ENCODE data around the gene DTNBP1. TPM values are rescaled to one million over a fixed set of nuclear protein-coding genes. Genes with fewer than 3 reads are reported as not detected.
A peak's percentile ranks its signal among the peaks of the same experiment; 100 is the strongest.

DTNBP1 gene
- total and polyA plus RNA-seq, 4 donors = 26.2 to 37.1 (median 27.6) TPM

- no peaks in the 10 kb centered on the region for H3K27me3 ChIP-seq (ENCODE audit: control insufficient read depth in 1 of 2, insufficient read depth in 2 of 2, low read length in 1 of 2)
- H3K36me3 ChIP-seq (ENCODE audit: control insufficient read depth in 1 of 2, insufficient read depth in 2 of 2, low read length in 1 of 2) = no peaks in the 10 kb centered on the region
- no peaks in the 10 kb centered on the region for H3K4me1 ChIP-seq (ENCODE audit: control insufficient read depth in 1 of 2, insufficient read depth in 2 of 2, low read length in 2 of 2)
- H3K27ac ChIP-seq (ENCODE audit: low read depth in 1 of 2, low read length in 2 of 2) = no peak overlapping the region
- no peaks in the 10 kb centered on the region for H3K9me3 ChIP-seq (ENCODE audit: control insufficient read depth, low read length)
- intact Hi-C loops (cut with DNase I) = loop anchor here (10.0 kb wide), 2 partner anchors 113 to 123 kb away; no protein-coding TSS in a partner anchor
- DNase-seq (peak; percentile 76 to 78), ATAC-seq (ENCODE audit: low FRiP score) (no peak)
- WGBS, 2 donors = 29 to 33% methylated on average over 19 of the region's 19 CpGs
- no peak overlapping the region for H3K4me3 ChIP-seq (ENCODE audit: low read length in 2 of 2)
Observed at GRCh38 chr6:15501826-15502445, 160.9 kb downstream of the DTNBP1 start.

GRCh38 chr6:15500901-15501825 lies 161.7 kb downstream of the DTNBP1 start:
- peak in 1 of 2 donors; percentile 57 for DNase-seq
- no peak overlapping the region for H3K4me3 ChIP-seq (ENCODE audit: low read length in 2 of 2)
- no peak overlapping the region for H3K27ac ChIP-seq (ENCODE audit: low read depth in 1 of 2, low read length in 2 of 2)
- 94 to 96% methylated on average over 38 of the region's 38 CpGs for WGBS, 2 donors
- no peaks in the 10 kb centered on the region for H3K4me1 ChIP-seq (ENCODE audit: control insufficient read depth in 1 of 2, insufficient read depth in 2 of 2, low read length in 2 of 2)
- H3K27me3 ChIP-seq (ENCODE audit: control insufficient read depth in 1 of 2, insufficient read depth in 2 of 2, low read length in 1 of 2) = no peaks in the 10 kb centered on the region
- H3K9me3 ChIP-seq (ENCODE audit: control insufficient read depth, low read length) = no peaks in the 10 kb centered on the region
- intact Hi-C loops (cut with DNase I) = loop anchor here (10.0 kb wide), 2 partner anchors 114 to 124 kb away; no protein-coding TSS in a partner anchor
- no peaks in the 10 kb centered on the region for H3K36me3 ChIP-seq (ENCODE audit: control insufficient read depth in 1 of 2, insufficient read depth in 2 of 2, low read length in 1 of 2)
- no peak for ATAC-seq (ENCODE audit: low FRiP score)

DNA sequence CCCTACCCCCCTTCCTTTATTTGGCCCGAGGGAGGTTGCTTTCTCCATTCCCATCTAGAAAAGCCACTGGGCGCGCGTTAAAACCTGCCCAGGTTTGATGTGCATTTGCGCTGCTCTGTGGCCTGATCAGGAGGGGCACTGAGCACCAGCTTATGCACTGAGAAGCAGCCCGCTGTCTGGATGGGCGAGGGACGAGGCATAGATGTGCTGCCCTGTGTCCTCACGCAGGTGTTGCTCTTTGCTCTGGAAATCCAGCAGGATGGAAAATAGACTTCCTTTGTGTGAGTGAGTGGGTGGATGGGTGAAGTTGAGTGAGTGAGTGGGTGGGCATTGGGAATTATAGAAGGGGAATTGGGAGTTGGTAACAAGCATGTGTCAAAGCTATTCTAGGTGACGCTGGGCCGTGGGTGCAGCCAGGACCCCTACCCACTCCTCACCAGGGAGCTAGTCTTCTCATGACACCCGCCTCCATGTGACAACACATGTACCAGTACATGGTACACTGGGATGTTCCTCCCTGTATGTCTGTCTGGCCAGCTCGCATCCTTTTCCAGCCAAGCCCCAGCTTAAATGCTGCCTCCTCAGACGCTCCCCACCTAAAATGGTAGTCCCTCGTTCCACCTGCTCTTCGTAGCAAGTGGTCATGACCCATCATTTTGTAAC lies 162.6 kb downstream of the DTNBP1 start:
- no peak overlapping the region for H3K27ac ChIP-seq (ENCODE audit: low read depth in 1 of 2, low read length in 2 of 2)
- H3K4me1 ChIP-seq (ENCODE audit: control insufficient read depth in 1 of 2, insufficient read depth in 2 of 2, low read length in 2 of 2) = no peaks in the 10 kb centered on the region
- no peak for DNase-seq
- ATAC-seq (ENCODE audit: low FRiP score) = no peak
- intact Hi-C loops (cut with DNase I) = loop anchor here (10.0 kb wide), 2 partner anchors 115 to 125 kb away; no protein-coding TSS in a partner anchor
- H3K4me3 ChIP-seq (ENCODE audit: low read length in 2 of 2) = no peak overlapping the region
- H3K9me3 ChIP-seq (ENCODE audit: control insufficient read depth, low read length) = no peaks in the 10 kb centered on the region
- no peaks in the 10 kb centered on the region for H3K36me3 ChIP-seq (ENCODE audit: control insufficient read depth in 1 of 2, insufficient read depth in 2 of 2, low read length in 1 of 2)
- 92 to 96% methylated on average over 16 of the region's 16 CpGs for WGBS, 2 donors
- no peaks in the 10 kb centered on the region for H3K27me3 ChIP-seq (ENCODE audit: control insufficient read depth in 1 of 2, insufficient read depth in 2 of 2, low read length in 1 of 2)

GRCh38 chr6:15499591-15499990 lies 163.2 kb downstream of the DTNBP1 start:
- intact Hi-C loops (cut with DNase I) = no loop called here
- 95 to 97% methylated on average over 9 of the region's 9 CpGs for WGBS, 2 donors
- no peak for DNase-seq
- Histone ChIP-seq H3K4me3 (ENCODE audit: low read length in 2 of 2) (no peak overlapping the region), H3K36me3 (ENCODE audit: control insufficient read depth in 1 of 2, insufficient read depth in 2 of 2, low read length in 1 of 2) (no peaks in the 10 kb centered on the region), H3K9me3 (ENCODE audit: control insufficient read depth, low read length) (no peaks in the 10 kb centered on the region), H3K27me3 (ENCODE audit: control insufficient read depth in 1 of 2, insufficient read depth in 2 of 2, low read length in 1 of 2) (no peaks in the 10 kb centered on the region), H3K27ac (ENCODE audit: low read depth in 1 of 2, low read length in 2 of 2) (no peak overlapping the region), H3K4me1 (ENCODE audit: control insufficient read depth in 1 of 2, insufficient read depth in 2 of 2, low read length in 2 of 2) (no peaks in the 10 kb centered on the region)
- no peak for ATAC-seq (ENCODE audit: low FRiP score)

GRCh38 chr6:15499125-15499524 lies 163.7 kb downstream of the DTNBP1 start:
- Histone ChIP-seq H3K4me3 (ENCODE audit: low read length in 2 of 2) (no peak overlapping the region), H3K9me3 (ENCODE audit: control insufficient read depth, low read length) (no peaks in the 10 kb centered on the region), H3K27me3 (ENCODE audit: control insufficient read depth in 1 of 2, insufficient read depth in 2 of 2, low read length in 1 of 2) (no peaks in the 10 kb centered on the region), H3K36me3 (ENCODE audit: control insufficient read depth in 1 of 2, insufficient read depth in 2 of 2, low read length in 1 of 2) (no peaks in the 10 kb centered on the region), H3K4me1 (ENCODE audit: control insufficient read depth in 1 of 2, insufficient read depth in 2 of 2, low read length in 2 of 2) (no peaks in the 10 kb centered on the region), H3K27ac (ENCODE audit: low read depth in 1 of 2, low read length in 2 of 2) (no peak overlapping the region)
- intact Hi-C loops (cut with DNase I) = no loop called here
- 96 to 97% methylated on average over 12 of the region's 12 CpGs for WGBS, 2 donors
- DNase-seq = no peak
- ATAC-seq (ENCODE audit: low FRiP score) = no peak

- Histone ChIP-seq H3K4me1 (ENCODE audit: control insufficient read depth in 1 of 2, insufficient read depth in 2 of 2, low read length in 2 of 2) (no peaks in the 10 kb centered on the region), H3K36me3 (ENCODE audit: control insufficient read depth in 1 of 2, insufficient read depth in 2 of 2, low read length in 1 of 2) (no peaks in the 10 kb centered on the region), H3K27me3 (ENCODE audit: control insufficient read depth in 1 of 2, insufficient read depth in 2 of 2, low read length in 1 of 2) (no peaks in the 10 kb centered on the region), H3K27ac (ENCODE audit: low read depth in 1 of 2, low read length in 2 of 2) (no peak overlapping the region), H3K9me3 (ENCODE audit: control insufficient read depth, low read length) (no peaks in the 10 kb centered on the region), H3K4me3 (ENCODE audit: low read length in 2 of 2) (no peak overlapping the region)
- DNase-seq (no peak), ATAC-seq (ENCODE audit: low FRiP score) (no peak)
- intact Hi-C loops (cut with DNase I) = no loop called here
- WGBS, 2 donors = 90 to 91% methylated on average over 12 of the region's 12 CpGs
Observed at GRCh38 chr6:15498640-15499039, 164.2 kb downstream of the DTNBP1 start.

GRCh38 chr6:15496345-15497131 lies 166.3 kb downstream of the DTNBP1 start:
- no peaks in the 10 kb centered on the region for H3K36me3 ChIP-seq (ENCODE audit: control insufficient read depth in 1 of 2, insufficient read depth in 2 of 2, low read length in 1 of 2)

GRCh38 chr6:15495375-15495901 lies 167.4 kb downstream of the DTNBP1 start:
- Histone ChIP-seq H3K4me1 (ENCODE audit: control insufficient read depth in 1 of 2, insufficient read depth in 2 of 2, low read length in 2 of 2) (no peaks in the 10 kb centered on the region), H3K27me3 (ENCODE audit: control insufficient read depth in 1 of 2, insufficient read depth in 2 of 2, low read length in 1 of 2) (no peaks in the 10 kb centered on the region), H3K27ac (ENCODE audit: low read depth in 1 of 2, low read length in 2 of 2) (no peak overlapping the region), H3K4me3 (ENCODE audit: low read length in 2 of 2) (no peak overlapping the region), H3K36me3 (ENCODE audit: control insufficient read depth in 1 of 2, insufficient read depth in 2 of 2, low read length in 1 of 2) (no peaks in the 10 kb centered on the region), H3K9me3 (ENCODE audit: control insufficient read depth, low read length) (no peaks in the 10 kb centered on the region)
- no peak for DNase-seq
- intact Hi-C loops (cut with DNase I) = no loop called here
- no peak for ATAC-seq (ENCODE audit: low FRiP score)
- 72 to 77% methylated on average over 10 of the region's 10 CpGs for WGBS, 2 donors

More at GRCh38 chr6:15496345-15497131, 166.3 kb downstream of the DTNBP1 start:
- intact Hi-C loops (cut with DNase I) = no loop called here
- DNase-seq (no peak), ATAC-seq (ENCODE audit: low FRiP score) (no peak)
- Histone ChIP-seq H3K27ac (ENCODE audit: low read depth in 1 of 2, low read length in 2 of 2) (no peak overlapping the region), H3K4me3 (ENCODE audit: low read length in 2 of 2) (no peak overlapping the region), H3K4me1 (ENCODE audit: control insufficient read depth in 1 of 2, insufficient read depth in 2 of 2, low read length in 2 of 2) (no peaks in the 10 kb centered on the region), H3K27me3 (ENCODE audit: control insufficient read depth in 1 of 2, insufficient read depth in 2 of 2, low read length in 1 of 2) (no peaks in the 10 kb centered on the region), H3K9me3 (ENCODE audit: control insufficient read depth, low read length) (no peaks in the 10 kb centered on the region)
- WGBS, 2 donors = 97 to 98% methylated on average over 59 to 60 of the region's 60 CpGs
